K562 (cell line): Measurements from ENCODE around the gene TMEM184A. TPM values are rescaled to one million over a fixed set of nuclear protein-coding genes. Genes with fewer than 3 reads are reported as not detected.

Experiments
- ELF1 ChIP-seq: fragments of 200-800 bp; sonication (Bioruptor generic); IDR thresholded peaks from 2 replicates; pipeline ENCODE4 v1.6.1; 2016; ENCODE audit warnings: missing genetic modification characterization, missing compliant biosample characterization
- HMG20A ChIP-seq: fragments of 450-650 bp; formaldehyde crosslinking; conservative IDR thresholded peaks from 2 replicates; pipeline ENCODE4 v1.4.0; 2020; ENCODE audit warnings: mild to moderate bottlenecking, mixed read lengths
- MAX ChIP-seq: sonication (generic); formaldehyde crosslinking; IDR thresholded peaks from 2 replicates; pipeline ENCODE4 v1.9.0; 2022; ENCODE audit warnings: mild to moderate bottlenecking, missing genetic modification reagents
- MCM5 ChIP-seq: fragments of 450-650 bp; IDR thresholded peaks from 2 replicates; pipeline ENCODE4 v1.6.1; 2016; ENCODE audit warnings: low read depth
- ZNF609 ChIP-seq: sonication (generic); formaldehyde crosslinking; IDR thresholded peaks from 2 replicates; pipeline ENCODE4 v1.8.1; 2023; ENCODE audit warnings: missing genetic modification reagents, mild to moderate bottlenecking, borderline replicate concordance
- ZNF717 ChIP-seq: fragments of 250-450 bp; sonication (Bioruptor Pico); IDR thresholded peaks from 2 replicates; pipeline ENCODE4 v1.5.0; 2021
- polyA plus RNA-seq, 8 experiments: library from polyadenylated mRNA; depleted of rRNA in 4 of 8; stranded (reverse) in 5 of 8; unstranded in 3 of 8; fragments of >200 nt; fragmentation: Nextera tagmentation in 2 of 8; fragmentation: Illumina TruSeq in 1 of 8; extraction: Ambion mirVana in 2 of 8; extraction: Trizol in 1 of 8; gene quantifications; 2 replicates each; pipeline versions ENCODE4 v1.2.1 to v1.2.3, GENCODE V29; 2011 to 2014; ENCODE audit warnings: inconsistent platforms in 1 of 8, missing spikeins in 1 of 8
- total RNA-seq, 7 experiments: library from RNA; depleted of rRNA in 6 of 7; stranded (reverse); fragments of >200 nt in 6 of 7; fragmentation: Illumina TruSeq in 2 of 7; extraction: Trizol in 2 of 7; gene quantifications; 2 replicates each; pipeline versions ENCODE4 v1.2.1 to v1.2.3, GENCODE V29; 2011 to 2021; ENCODE audit warnings: low replicate concordance in 1 of 7
- TF ChIP-seq, protein P1 (sequence below): fragments of 450-650 bp; IDR thresholded peaks from 2 replicates; pipeline ENCODE4 v1.6.1; 2016; ENCODE audit warnings: low read depth

The TMEM184A gene
- total and polyA plus RNA-seq, 9 of the 15 experiments (the other 6 are each of a cell fraction or from before 2014, with no cell fraction given), result 0.10 to 0.18 (median 0.11) TPM; not detected in 6

- TF ChIP-seq, protein P1, sequence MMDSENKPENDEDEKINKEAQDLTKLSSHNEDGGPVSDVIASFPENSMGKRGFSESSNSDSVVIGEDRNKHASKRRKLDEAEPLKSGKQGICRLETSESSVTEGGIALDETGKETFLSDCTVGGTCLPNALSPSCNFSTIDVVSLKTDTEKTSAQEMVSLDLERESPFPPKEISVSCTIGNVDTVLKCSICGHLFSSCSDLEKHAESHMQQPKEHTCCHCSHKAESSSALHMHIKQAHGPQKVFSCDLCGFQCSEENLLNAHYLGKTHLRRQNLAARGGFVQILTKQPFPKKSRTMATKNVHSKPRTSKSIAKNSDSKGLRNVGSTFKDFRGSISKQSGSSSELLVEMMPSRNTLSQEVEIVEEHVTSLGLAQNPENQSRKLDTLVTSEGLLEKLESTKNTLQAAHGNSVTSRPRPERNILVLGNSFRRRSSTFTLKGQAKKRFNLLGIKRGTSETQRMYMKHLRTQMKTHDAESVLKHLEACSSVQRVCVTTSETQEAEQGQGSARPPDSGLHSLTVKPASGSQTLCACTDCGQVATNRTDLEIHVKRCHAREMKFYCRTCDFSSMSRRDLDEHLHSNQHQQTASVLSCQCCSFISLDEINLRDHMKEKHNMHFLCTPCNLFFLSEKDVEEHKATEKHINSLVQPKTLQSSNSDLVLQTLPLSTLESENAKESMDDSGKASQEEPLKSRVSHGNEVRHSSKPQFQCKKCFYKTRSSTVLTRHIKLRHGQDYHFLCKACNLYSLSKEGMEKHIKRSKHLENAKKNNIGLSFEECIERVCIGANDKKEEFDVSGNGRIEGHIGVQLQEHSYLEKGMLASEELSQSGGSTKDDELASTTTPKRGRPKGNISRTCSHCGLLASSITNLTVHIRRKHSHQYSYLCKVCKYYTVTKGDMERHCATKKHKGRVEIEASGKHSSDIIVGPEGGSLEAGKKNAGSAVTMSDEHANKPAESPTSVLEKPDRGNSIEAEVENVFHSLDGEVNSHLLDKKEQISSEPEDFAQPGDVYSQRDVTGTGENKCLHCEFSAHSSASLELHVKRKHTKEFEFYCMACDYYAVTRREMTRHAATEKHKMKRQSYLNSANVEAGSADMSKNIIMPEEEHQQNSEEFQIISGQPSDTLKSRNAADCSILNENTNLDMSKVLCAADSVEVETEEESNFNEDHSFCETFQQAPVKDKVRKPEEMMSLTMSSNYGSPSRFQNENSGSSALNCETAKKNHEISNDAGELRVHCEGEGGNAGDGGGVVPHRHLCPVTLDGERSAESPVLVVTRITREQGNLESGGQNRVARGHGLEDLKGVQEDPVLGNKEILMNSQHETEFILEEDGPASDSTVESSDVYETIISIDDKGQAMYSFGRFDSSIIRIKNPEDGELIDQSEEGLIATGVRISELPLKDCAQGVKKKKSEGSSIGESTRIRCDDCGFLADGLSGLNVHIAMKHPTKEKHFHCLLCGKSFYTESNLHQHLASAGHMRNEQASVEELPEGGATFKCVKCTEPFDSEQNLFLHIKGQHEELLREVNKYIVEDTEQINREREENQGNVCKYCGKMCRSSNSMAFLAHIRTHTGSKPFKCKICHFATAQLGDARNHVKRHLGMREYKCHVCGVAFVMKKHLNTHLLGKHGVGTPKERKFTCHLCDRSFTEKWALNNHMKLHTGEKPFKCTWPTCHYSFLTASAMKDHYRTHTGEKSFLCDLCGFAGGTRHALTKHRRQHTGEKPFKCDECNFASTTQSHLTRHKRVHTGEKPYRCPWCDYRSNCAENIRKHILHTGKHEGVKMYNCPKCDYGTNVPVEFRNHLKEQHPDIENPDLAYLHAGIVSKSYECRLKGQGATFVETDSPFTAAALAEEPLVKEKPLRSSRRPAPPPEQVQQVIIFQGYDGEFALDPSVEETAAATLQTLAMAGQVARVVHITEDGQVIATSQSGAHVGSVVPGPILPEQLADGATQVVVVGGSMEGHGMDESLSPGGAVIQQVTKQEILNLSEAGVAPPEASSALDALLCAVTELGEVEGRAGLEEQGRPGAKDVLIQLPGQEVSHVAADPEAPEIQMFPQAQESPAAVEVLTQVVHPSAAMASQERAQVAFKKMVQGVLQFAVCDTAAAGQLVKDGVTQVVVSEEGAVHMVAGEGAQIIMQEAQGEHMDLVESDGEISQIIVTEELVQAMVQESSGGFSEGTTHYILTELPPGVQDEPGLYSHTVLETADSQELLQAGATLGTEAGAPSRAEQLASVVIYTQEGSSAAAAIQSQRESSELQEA, result no peak
- TF ChIP-seq ZNF717 (CRISPR knock-in tag), result no peak
- no peak for TF ChIP-seq MAX (CRISPR knock-in tag)
- no peak for TF ChIP-seq MCM5
- no peak for TF ChIP-seq ZNF609 (CRISPR knock-in tag)
- no peak for TF ChIP-seq HMG20A (CRISPR knock-in tag)
- no peak for TF ChIP-seq ELF1 (tag)
These were observed 52.6 kb downstream of the TMEM184A start (continued) for GRCh38 chr7:1503390-1503789.
